ENCODE data around the gene HIGD2A. TPM values are rescaled to one million over a fixed set of nuclear protein-coding genes. Genes with fewer than 3 reads are reported as not detected.

Gene HIGD2A
- polyA plus RNA-seq, 1 of the 3 experiments (the other 2 are of a cell fraction), result 211 TPM

DNA sequence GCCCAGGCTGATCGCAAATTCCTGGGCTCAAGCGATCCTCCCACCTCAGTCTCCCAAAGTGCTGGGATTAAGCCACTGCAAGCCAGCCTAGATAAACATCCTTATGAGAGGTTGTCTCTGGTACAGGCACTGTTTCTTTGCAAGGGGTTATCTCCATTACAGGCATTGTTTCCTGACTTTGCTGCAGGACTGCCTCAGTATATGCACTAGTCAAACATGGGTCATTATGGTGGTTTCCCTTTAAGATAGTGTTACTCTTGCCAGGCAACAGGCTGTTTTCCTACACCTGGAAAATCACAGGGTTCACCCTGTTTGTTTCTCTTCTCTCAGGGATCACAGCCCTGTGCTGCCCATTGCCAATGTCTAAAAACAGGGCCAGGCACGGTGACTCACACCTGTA is 35.6 kb downstream of the HIGD2A start:
- Histone ChIP-seq H3K4me2 (no peak overlapping the region), H3K9me2 (no peaks in the 10 kb centered on the region), H3K9ac (no peak overlapping the region), H3K4me3 (ENCODE audit: low read depth in 2 of 2, low read length in 1 of 2) (no peak overlapping the region), H3K27ac (ENCODE audit: low read depth in 2 of 2, low read length in 1 of 2) (no peak overlapping the region), H3F3A (replicated peaks; ENCODE audit: insufficient read depth) (no peaks in the 10 kb centered on the region), H3K4me1 (ENCODE audit: control insufficient read depth in 1 of 2, insufficient read depth in 2 of 2, low read depth in 1 of 2, low read length in 1 of 2) (no peaks in the 10 kb centered on the region), H3K9me3 (no peaks in the 10 kb centered on the region), H3K27me3 (ENCODE audit: insufficient read depth) (no peaks in the 10 kb centered on the region; the same call in 1 of the 2 replicates), H3K36me3 (replicated peaks in 1 of 2; ENCODE audit: control insufficient read depth in 1 of 2, insufficient read depth in 2 of 2, low read length in 1 of 2) (no peaks in the 10 kb centered on the region), H2AFZ (ENCODE audit: low read depth) (no peak overlapping the region), H4K20me1 (ENCODE audit: insufficient read depth) (no peaks in the 10 kb centered on the region), H3K79me2 (ENCODE audit: insufficient read depth) (no peaks in the 10 kb centered on the region)
- ChIA-PET CTCF (no interaction called here), POLR2A (no interaction called here)
- TF ChIP-seq RXRA (IDR thresholded peaks at IDR 0.05; ENCODE audit: borderline replicate concordance, low read depth) (no peak), GATA2 (CRISPR knock-in tag; IDR thresholded peaks at IDR 0.05) (no peak), TAF1 (IDR thresholded peaks at IDR 0.05; ENCODE audit: borderline replicate concordance, low read depth, low read length) (no peak), JUND (IDR thresholded peaks at IDR 0.05) (no peak), POLR2AphosphoS5 (IDR thresholded peaks at IDR 0.05; ENCODE audit: low read depth, low read length) (no peak), ELF1 (IDR thresholded peaks at IDR 0.05) (no peak), SMC3 (IDR thresholded peaks at IDR 0.05; ENCODE audit: low read depth, low read length) (no peak), TCF12 (IDR thresholded peaks at IDR 0.05) (no peak), FOXJ3 (CRISPR knock-in tag; IDR thresholded peaks at IDR 0.05) (no peak)
- TF ChIP-seq, protein P1, sequence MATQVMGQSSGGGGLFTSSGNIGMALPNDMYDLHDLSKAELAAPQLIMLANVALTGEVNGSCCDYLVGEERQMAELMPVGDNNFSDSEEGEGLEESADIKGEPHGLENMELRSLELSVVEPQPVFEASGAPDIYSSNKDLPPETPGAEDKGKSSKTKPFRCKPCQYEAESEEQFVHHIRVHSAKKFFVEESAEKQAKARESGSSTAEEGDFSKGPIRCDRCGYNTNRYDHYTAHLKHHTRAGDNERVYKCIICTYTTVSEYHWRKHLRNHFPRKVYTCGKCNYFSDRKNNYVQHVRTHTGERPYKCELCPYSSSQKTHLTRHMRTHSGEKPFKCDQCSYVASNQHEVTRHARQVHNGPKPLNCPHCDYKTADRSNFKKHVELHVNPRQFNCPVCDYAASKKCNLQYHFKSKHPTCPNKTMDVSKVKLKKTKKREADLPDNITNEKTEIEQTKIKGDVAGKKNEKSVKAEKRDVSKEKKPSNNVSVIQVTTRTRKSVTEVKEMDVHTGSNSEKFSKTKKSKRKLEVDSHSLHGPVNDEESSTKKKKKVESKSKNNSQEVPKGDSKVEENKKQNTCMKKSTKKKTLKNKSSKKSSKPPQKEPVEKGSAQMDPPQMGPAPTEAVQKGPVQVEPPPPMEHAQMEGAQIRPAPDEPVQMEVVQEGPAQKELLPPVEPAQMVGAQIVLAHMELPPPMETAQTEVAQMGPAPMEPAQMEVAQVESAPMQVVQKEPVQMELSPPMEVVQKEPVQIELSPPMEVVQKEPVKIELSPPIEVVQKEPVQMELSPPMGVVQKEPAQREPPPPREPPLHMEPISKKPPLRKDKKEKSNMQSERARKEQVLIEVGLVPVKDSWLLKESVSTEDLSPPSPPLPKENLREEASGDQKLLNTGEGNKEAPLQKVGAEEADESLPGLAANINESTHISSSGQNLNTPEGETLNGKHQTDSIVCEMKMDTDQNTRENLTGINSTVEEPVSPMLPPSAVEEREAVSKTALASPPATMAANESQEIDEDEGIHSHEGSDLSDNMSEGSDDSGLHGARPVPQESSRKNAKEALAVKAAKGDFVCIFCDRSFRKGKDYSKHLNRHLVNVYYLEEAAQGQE (IDR thresholded peaks at IDR 0.05; ENCODE audit: low read depth, low read length), result no peak
- TF ChIP-seq, protein P2, sequence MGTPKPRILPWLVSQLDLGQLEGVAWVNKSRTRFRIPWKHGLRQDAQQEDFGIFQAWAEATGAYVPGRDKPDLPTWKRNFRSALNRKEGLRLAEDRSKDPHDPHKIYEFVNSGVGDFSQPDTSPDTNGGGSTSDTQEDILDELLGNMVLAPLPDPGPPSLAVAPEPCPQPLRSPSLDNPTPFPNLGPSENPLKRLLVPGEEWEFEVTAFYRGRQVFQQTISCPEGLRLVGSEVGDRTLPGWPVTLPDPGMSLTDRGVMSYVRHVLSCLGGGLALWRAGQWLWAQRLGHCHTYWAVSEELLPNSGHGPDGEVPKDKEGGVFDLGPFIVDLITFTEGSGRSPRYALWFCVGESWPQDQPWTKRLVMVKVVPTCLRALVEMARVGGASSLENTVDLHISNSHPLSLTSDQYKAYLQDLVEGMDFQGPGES (IDR thresholded peaks at IDR 0.05; ENCODE audit: low read depth, low read length), result no peak
- TF ChIP-seq, protein P3, sequence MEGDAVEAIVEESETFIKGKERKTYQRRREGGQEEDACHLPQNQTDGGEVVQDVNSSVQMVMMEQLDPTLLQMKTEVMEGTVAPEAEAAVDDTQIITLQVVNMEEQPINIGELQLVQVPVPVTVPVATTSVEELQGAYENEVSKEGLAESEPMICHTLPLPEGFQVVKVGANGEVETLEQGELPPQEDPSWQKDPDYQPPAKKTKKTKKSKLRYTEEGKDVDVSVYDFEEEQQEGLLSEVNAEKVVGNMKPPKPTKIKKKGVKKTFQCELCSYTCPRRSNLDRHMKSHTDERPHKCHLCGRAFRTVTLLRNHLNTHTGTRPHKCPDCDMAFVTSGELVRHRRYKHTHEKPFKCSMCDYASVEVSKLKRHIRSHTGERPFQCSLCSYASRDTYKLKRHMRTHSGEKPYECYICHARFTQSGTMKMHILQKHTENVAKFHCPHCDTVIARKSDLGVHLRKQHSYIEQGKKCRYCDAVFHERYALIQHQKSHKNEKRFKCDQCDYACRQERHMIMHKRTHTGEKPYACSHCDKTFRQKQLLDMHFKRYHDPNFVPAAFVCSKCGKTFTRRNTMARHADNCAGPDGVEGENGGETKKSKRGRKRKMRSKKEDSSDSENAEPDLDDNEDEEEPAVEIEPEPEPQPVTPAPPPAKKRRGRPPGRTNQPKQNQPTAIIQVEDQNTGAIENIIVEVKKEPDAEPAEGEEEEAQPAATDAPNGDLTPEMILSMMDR (IDR thresholded peaks at IDR 0.05), result no peak
- TF ChIP-seq, protein P4, sequence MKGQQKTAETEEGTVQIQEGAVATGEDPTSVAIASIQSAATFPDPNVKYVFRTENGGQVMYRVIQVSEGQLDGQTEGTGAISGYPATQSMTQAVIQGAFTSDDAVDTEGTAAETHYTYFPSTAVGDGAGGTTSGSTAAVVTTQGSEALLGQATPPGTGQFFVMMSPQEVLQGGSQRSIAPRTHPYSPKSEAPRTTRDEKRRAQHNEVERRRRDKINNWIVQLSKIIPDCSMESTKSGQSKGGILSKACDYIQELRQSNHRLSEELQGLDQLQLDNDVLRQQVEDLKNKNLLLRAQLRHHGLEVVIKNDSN (IDR thresholded peaks at IDR 0.05; ENCODE audit: borderline replicate concordance, low read depth), result no peak
- 50% methylated on average over 3 of the region's 3 CpGs for WGBS (ENCODE audit: low lambda C conversion rate)
- DNase-seq, result no peak

All from SK-N-SH (cell line).